Stimulated activated naive B cell treated with anti-CD40 and anti-IgM and Interleukin-4, amounts not matched to agents 10 μg/mL and 1 μg/mL and 100 μg/mL, for 72 hours (primary cell): ENCODE data around the gene ASPSCR1.

Experiments used
- ATAC-seq, 2 donors: fragments of 150-1000 bp; cut with Tn5 transposase; replicated peaks; 2 replicates each; pipeline ENCODE4 v1.10.0; 2021; ENCODE audit warnings: moderate library complexity in 1 of 2
- DNase-seq: peaks from one replicate; pipeline ENCODE4 v3.0.0; 2021
- H3K27ac Mint-ChIP-seq: one replicate; pipeline ENCODE4 v1.8.0; 2022; ENCODE audit warnings: mild to moderate bottlenecking, mixed read lengths
- H3K27me3 Mint-ChIP-seq, 2 donors: one replicate each; pipeline ENCODE4 v1.8.0; 2022; ENCODE audit warnings: mixed read lengths in 2 of 2
- H3K36me3 Mint-ChIP-seq, 2 donors: one replicate each; pipeline ENCODE4 v1.8.0; 2022; ENCODE audit warnings: mixed read lengths in 2 of 2, mild to moderate bottlenecking in 1 of 2
- H3K4me1 Mint-ChIP-seq, 2 donors: one replicate each; pipeline ENCODE4 v1.8.0; 2022; ENCODE audit warnings: mixed read lengths in 2 of 2, mild to moderate bottlenecking in 1 of 2
- H3K4me3 Mint-ChIP-seq, 2 donors: one replicate each; pipeline ENCODE4 v1.8.0; 2022; ENCODE audit warnings: mild to moderate bottlenecking in 2 of 2, mixed read lengths in 2 of 2, moderate library complexity in 1 of 2
- H3K9me3 Mint-ChIP-seq, 2 donors: one replicate each; pipeline ENCODE4 v1.8.0; 2022; ENCODE audit warnings: mixed read lengths in 2 of 2, mild to moderate bottlenecking in 1 of 2

Gene ASPSCR1

GRCh38 chr17:81993729-81994592 lies 16.5 kb downstream of the ASPSCR1 start:
- no peak overlapping the region for H3K4me3 Mint-ChIP-seq
- H3K9me3 Mint-ChIP-seq = no peaks in the 10 kb centered on the region
- no peaks in the 10 kb centered on the region for H3K27me3 Mint-ChIP-seq
- no peak overlapping the region for H3K27ac Mint-ChIP-seq
- H3K36me3 Mint-ChIP-seq = peaks cover 21 to 29% of the 10 kb centered on the region in 2 donors
- DNase-seq = no peak
- ATAC-seq = no peak
- H3K4me1 Mint-ChIP-seq = peaks cover 5 to 21% of the 10 kb centered on the region in 2 donors

- ATAC-seq (no peak), DNase-seq (no peak)
- Mint-ChIP-seq H3K36me3 (peaks cover 16 to 26% of the 10 kb centered on the region in 2 donors), H3K27me3 (no peaks in the 10 kb centered on the region), H3K27ac (no peak overlapping the region), H3K4me3 (no peak overlapping the region), H3K4me1 (peaks cover 3 to 15% of the 10 kb centered on the region in 2 donors), H3K9me3 (no peaks in the 10 kb centered on the region)
These were observed 17.4 kb downstream of the ASPSCR1 start for GRCh38 chr17:81994593-81995462.

DNA sequence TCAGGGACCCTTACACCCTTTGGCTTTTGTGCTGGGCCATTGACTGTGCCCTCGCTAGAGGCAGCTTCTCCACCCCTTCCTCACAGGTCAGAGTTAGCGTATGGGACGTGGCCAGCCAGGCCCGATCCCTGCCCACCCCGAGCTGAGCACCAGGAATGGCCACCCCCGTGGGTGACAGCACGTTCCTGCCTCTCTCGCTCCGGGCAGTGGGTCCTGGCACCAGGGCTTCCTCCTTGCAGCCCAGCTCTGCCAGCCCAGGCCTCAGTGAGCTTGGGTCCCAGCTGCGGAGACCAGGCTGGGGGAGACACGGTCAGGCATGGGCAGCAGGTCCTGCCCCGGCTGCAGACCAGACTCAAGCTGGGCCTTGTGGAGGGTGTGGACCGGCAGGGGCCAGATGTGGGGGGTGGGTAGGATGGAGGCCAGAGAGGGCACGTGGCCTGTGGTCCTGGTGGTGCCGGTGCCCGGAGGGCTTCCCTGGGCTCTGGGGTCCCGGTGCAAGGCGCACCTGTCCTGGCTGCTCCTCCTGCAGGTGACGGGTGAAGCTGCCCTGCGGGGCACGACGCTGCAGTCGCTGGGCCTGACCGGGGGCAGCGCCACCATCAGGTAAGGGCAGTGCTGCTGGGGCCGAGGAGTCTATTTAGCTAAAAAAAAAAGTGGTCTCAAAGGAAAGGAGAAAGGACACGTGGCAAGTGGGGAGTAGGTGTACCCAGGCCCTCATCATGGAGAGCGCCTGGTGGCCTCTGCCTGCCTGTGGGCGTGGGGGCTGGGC lies 18.2 kb downstream of the ASPSCR1 start:
- Mint-ChIP-seq H3K4me1 (peaks cover 5 to 15% of the 10 kb centered on the region in 2 donors), H3K27me3 (no peaks in the 10 kb centered on the region), H3K36me3 (peaks cover 14 to 23% of the 10 kb centered on the region in 2 donors), H3K27ac (no peak overlapping the region), H3K9me3 (no peaks in the 10 kb centered on the region), H3K4me3 (no peak overlapping the region)
- ATAC-seq (no peak), DNase-seq (no peak)

DNA sequence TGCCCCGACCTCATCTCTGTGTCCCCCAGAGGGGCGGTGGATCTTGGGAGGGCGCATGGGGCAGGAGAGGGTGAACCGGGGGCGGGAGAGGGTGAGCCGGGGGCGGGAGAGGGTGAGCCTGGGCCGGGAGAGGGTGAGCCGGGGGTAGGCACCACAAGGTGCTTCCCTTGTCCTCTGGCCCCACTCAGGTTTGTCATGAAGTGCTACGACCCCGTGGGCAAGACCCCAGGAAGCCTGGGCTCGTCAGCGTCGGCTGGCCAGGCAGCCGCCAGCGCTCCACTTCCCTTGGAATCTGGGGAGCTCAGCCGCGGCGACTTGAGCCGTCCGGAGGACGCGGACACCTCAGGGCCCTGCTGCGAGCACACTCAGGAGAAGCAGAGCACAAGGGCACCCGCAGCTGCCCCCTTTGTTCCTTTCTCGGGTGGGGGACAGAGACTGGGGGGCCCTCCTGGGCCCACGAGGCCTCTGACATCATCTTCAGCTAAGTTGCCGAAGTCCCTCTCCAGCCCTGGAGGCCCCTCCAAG lies 18.9 kb downstream of the ASPSCR1 start:
- no peak overlapping the region for H3K4me3 Mint-ChIP-seq
- no peak for ATAC-seq
- H3K27ac Mint-ChIP-seq = no peak overlapping the region

GRCh38 chr17:81996757-81997441 lies 19.5 kb downstream of the ASPSCR1 start:
- DNase-seq (no peak), ATAC-seq (no peak)
- Mint-ChIP-seq H3K27ac (no peak overlapping the region), H3K4me1 (peaks cover 5 to 13% of the 10 kb centered on the region in 2 donors), H3K9me3 (no peaks in the 10 kb centered on the region), H3K36me3 (peaks cover 13 to 21% of the 10 kb centered on the region in 2 donors), H3K4me3 (no peak overlapping the region), H3K27me3 (no peaks in the 10 kb centered on the region)

More for the DNA sequence above, 18.9 kb downstream of the ASPSCR1 start:
- peaks cover 5 to 15% of the 10 kb centered on the region in 2 donors for H3K4me1 Mint-ChIP-seq
- no peaks in the 10 kb centered on the region for H3K27me3 Mint-ChIP-seq
- no peak for DNase-seq
- no peaks in the 10 kb centered on the region for H3K9me3 Mint-ChIP-seq
- peaks cover 13 to 21% of the 10 kb centered on the region in 2 donors for H3K36me3 Mint-ChIP-seq

GRCh38 chr17:81998212-81998611 lies 20.8 kb downstream of the ASPSCR1 start:
- Mint-ChIP-seq H3K4me1 (peaks cover 5 to 12% of the 10 kb centered on the region in 2 donors), H3K36me3 (peaks cover 10 to 21% of the 10 kb centered on the region in 2 donors), H3K27me3 (no peaks in the 10 kb centered on the region), H3K9me3 (no peaks in the 10 kb centered on the region), H3K27ac (no peak overlapping the region), H3K4me3 (no peak overlapping the region)
- DNase-seq = no peak
- ATAC-seq = no peak

DNA sequence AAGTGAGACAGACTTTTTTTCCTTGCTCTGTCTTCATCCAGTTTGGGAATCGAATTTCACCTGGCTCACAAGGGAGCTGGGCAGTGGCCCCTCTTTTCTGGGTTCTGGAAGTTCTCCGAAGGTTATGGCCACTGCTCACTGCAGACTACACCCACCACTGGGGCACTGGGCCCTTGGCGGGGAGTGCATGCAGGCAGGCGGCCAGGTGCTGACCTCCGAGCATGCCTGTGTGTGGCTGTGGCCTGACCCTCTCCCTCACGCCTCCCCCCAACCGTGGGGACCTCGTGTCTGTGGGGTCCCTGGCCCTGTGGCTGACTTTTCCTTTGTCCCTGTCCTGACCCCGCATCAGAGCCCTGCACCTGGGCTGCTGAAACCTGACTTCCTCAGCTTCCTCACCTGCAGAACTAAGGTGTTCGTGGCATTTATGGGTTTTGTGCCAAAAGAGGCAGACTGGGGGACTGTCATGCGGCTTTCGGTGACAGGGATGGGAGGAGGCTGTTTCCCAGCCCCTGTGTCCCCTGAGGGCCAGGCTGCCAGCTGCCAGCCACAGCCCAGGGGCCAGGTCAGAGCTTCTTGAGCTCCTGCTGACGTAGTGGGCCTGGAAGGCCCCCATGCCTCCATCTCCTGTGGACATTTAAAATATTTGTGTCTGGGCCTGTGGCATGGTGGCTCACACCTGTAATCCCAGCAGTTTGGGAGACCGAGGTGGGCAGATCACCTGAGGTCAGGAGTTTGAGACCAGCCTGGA lies 21.4 kb downstream of the ASPSCR1 start:
- H3K27me3 Mint-ChIP-seq = no peaks in the 10 kb centered on the region
- no peak for ATAC-seq
- peaks cover 10 to 17% of the 10 kb centered on the region in 2 donors for H3K36me3 Mint-ChIP-seq
- no peak overlapping the region for H3K4me3 Mint-ChIP-seq
- H3K9me3 Mint-ChIP-seq = no peaks in the 10 kb centered on the region
- DNase-seq = no peak
- H3K4me1 Mint-ChIP-seq = peaks cover 3 to 7% of the 10 kb centered on the region in 2 donors
- H3K27ac Mint-ChIP-seq = no peak overlapping the region

GRCh38 chr17:81999587-81999975 lies 22.2 kb downstream of the ASPSCR1 start:
- Mint-ChIP-seq H3K27me3 (no peaks in the 10 kb centered on the region), H3K9me3 (no peaks in the 10 kb centered on the region)

DNA sequence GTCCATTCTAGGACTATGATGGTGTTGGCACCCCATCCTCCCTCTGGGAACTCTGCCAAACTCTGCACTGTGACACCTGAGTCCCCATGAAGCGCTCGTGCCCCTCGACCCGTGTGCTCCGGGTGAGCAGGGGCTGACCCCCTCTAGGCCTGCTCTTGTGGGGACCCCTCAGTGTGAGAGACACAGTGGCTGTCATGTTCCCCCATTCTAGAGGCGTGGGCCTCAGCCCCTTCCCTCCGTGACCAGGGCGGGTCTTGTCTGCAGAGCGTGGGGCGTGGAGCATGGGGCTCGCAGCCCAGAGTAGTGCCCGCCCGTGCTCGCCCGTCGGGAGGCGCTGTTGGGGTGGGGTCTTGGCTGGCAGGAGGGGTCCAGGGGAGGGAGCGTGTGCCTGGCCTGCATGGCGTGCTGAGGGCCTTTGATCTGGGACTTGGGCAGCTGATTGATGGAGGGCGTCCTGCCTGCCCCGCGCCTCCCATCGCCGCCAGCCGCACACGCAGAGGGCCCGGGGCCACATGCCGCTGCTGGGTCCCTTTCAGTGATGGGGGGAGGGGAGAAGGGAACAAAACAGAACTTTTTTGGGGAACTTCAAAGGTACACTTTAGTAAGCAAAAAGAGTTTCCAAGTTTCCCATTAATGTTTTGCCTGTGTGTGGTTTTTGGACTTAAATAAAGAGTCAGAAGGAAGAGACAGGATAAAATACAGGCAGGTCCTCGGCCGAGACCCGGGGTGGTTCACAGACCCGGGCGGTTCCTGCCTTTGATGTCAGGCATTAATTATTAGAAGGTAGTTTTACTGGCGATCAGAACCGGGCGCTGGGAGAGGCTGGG lies 22.8 kb downstream of the ASPSCR1 start:
- Mint-ChIP-seq H3K27ac (no peak overlapping the region), H3K36me3 (peaks cover 4 to 17% of the 10 kb centered on the region in 2 donors), H3K4me1 (peaks cover 3 to 6% of the 10 kb centered on the region in 2 donors), H3K27me3 (no peaks in the 10 kb centered on the region), H3K4me3 (no peak overlapping the region), H3K9me3 (no peaks in the 10 kb centered on the region)
- ATAC-seq = no peak
- no peak for DNase-seq

More at GRCh38 chr17:81999587-81999975, 22.2 kb downstream of the ASPSCR1 start:
- peaks cover 7 to 17% of the 10 kb centered on the region in 2 donors for H3K36me3 Mint-ChIP-seq
- H3K4me3 Mint-ChIP-seq = no peak overlapping the region
- ATAC-seq = no peak
- peaks cover 3 to 6% of the 10 kb centered on the region in 2 donors for H3K4me1 Mint-ChIP-seq
- no peak for DNase-seq
- no peak overlapping the region for H3K27ac Mint-ChIP-seq

DNA sequence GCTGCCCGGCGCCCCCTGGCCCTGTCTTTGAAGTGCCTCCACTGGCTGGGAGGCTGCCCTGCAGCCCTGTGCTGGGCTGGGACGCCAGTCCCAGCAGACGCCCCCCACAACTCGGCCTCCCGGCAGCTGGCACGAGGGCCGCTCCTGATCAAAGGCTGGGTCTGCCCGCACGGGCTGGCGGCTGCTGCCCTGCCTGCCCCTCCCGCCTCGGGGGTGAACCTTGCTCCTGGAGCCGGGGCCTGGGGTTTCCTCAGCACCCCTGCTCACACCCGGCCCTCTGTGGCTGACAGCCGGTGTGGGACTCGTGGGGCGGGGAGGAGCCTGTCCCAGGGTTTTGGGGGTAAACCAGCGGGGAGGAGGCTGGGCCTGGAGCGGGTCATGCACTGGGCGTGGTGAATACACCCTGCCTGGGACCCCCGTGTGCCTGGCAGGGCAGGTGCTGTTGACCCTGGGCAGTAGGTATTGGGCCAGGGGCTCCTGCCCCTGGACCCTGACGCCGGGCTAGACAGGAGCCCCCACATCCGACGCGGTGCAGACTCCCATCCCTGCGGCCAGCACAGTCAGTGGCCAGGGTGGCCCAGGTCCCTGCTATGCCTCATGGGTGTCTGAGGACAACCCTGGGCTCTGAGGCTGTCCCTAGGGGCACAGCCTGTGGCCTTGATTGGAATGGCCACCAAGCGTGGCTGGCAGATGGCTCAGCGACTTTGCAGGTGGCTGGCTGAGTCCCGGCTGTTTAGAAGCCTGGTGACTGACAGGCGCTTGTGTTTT lies 23.6 kb downstream of the ASPSCR1 start:
- H3K4me1 Mint-ChIP-seq = peaks cover 3 to 6% of the 10 kb centered on the region in 2 donors
- peaks cover 5 to 15% of the 10 kb centered on the region in 2 donors for H3K36me3 Mint-ChIP-seq
- DNase-seq (no peak), ATAC-seq (peak in 1 of 2 donors; percentile 21)
- no peaks in the 10 kb centered on the region for H3K9me3 Mint-ChIP-seq
- H3K27me3 Mint-ChIP-seq = no peaks in the 10 kb centered on the region
- H3K27ac Mint-ChIP-seq = no peak overlapping the region
- H3K4me3 Mint-ChIP-seq = no peak overlapping the region

DNA sequence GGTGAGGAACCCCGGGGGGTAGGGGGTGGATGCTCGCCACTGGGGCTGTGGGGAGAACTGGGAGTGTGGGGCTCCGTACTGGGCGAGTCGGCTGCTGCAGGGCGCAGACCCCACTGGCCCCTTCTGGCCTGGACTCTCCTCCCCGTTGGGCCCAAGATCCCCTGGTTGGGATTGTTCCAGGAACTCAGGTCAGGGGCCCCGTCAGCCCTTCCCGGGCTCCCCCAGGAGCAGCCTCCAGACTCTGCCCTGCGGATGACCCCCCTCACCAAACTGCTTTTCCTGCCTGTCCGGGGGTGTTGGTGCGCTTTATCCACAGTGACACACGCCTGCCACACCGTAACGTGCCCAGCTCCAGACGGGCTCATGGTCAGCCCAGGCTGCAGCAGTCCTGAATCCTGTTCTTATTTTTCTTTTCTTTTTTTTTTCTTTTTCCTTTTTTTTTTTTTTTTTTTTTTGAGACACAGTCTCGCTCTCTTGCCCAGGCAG lies 24.2 kb downstream of the ASPSCR1 start:
- Mint-ChIP-seq H3K4me1 (peaks cover 3 to 6% of the 10 kb centered on the region in 2 donors), H3K27me3 (no peaks in the 10 kb centered on the region), H3K9me3 (no peaks in the 10 kb centered on the region), H3K36me3 (peaks cover 4 to 11% of the 10 kb centered on the region in 2 donors), H3K4me3 (no peak overlapping the region), H3K27ac (no peak overlapping the region)
- ATAC-seq = no peak
- no peak for DNase-seq
